ENCODE measurements around the gene YPEL1. TPM values are rescaled to one million over a fixed set of nuclear protein-coding genes. Genes with fewer than 3 reads are reported as not detected.

Gene YPEL1
- total and polyA plus RNA-seq, 12 donors, result 0.84 to 19.4 (median 3.0) TPM

DNA sequence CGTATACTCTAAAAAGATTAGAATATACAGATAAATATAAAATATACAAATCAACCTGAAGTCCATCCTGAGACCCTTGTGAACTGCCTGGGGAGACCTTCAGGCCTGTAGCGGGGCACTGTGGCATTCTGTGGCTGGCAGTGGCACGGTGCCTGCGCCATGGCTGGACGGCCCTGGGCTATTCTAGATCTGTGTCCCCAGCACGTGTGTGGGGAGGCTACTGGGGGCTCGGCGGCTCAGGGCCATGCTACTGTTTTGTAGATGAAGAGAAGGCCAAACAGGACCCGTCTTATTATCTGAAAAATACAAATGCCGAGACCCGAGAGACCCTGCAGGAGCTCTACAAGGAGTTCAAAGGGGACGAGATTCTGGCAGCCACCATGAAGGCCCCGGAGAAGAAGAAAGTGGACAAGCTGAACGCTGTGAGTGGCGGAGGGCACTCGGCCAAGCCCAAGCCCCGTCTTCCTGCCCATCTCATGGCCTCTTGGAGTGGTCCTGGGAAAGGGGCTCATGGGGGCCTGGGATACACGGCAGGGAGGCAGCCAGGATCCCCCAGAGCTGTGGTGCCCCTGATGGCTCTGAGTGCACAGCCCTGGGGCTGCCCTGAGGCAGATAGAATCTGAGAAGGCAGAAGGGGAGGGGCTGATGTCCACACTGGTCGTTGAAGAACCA, 51.0 kb downstream of the YPEL1 start:
- Histone ChIP-seq H3K27me3 (no peaks in the 10 kb centered on the region), H3K36me3 (replicated peaks in 1 of 2) (peaks cover 0 to 71% of the 10 kb centered on the region in 2 donors), H3K4me3 (no peak overlapping the region), H3K9me3 (replicated peaks in 1 of 3) (no peaks in the 10 kb centered on the region), H3K27ac (no peak overlapping the region), H3K4me1 (replicated peaks in 1 of 2) (no peaks in the 10 kb centered on the region)
- intact Hi-C loops (cut with DNase I), result no loop called here
- no peak for DNase-seq
- no peak for TF ChIP-seq POLR2A (IDR thresholded peaks at IDR 0.05)
- TF ChIP-seq CTCF (IDR thresholded peaks at IDR 0.05), result no peak
- 85 to 95% (median 93%) methylated on average over 14 to 19 of the region's 19 CpGs for WGBS, 4 donors

GRCh38 chr22:21683401-21683811, 52.2 kb downstream of the YPEL1 start:
- intact Hi-C loops (cut with DNase I), result no loop called here
- Histone ChIP-seq H3K4me1 (replicated peaks in 1 of 2) (no peaks in the 10 kb centered on the region), H3K4me3 (no peak overlapping the region), H3K27me3 (no peaks in the 10 kb centered on the region), H3K36me3 (replicated peaks in 1 of 2) (peaks cover 0 to 70% of the 10 kb centered on the region in 2 donors), H3K27ac (no peak overlapping the region), H3K9me3 (replicated peaks in 1 of 3) (no peaks in the 10 kb centered on the region)
- TF ChIP-seq CTCF (IDR thresholded peaks at IDR 0.05), result no peak
- no peak for TF ChIP-seq POLR2A (IDR thresholded peaks at IDR 0.05)
- 91 to 94% (median 93%) methylated on average over 4 to 7 of the region's 7 CpGs for WGBS, 4 donors
- DNase-seq, result no peak

- H3K4me3 ChIP-seq, result no peak overlapping the region
- no peak overlapping the region for H3K27ac ChIP-seq
- 82 to 91% (median 89%) methylated on average over 6 to 20 of the region's 20 CpGs for WGBS, 4 donors
- intact Hi-C loops (cut with DNase I), result no loop called here
- H3K27me3 ChIP-seq, result no peaks in the 10 kb centered on the region
- no peaks in the 10 kb centered on the region for H3K9me3 ChIP-seq (replicated peaks in 1 of 3)
- TF ChIP-seq CTCF (IDR thresholded peaks at IDR 0.05) (no peak), POLR2A (IDR thresholded peaks at IDR 0.05) (no peak)
- no peaks in the 10 kb centered on the region for H3K4me1 ChIP-seq (replicated peaks in 1 of 2)
- DNase-seq, result no peak
- peaks cover 0 to 70% of the 10 kb centered on the region in 2 donors for H3K36me3 ChIP-seq (replicated peaks in 1 of 2)
Observed at GRCh38 chr22:21682385-21683175, 53.0 kb downstream of the YPEL1 start.

DNA sequence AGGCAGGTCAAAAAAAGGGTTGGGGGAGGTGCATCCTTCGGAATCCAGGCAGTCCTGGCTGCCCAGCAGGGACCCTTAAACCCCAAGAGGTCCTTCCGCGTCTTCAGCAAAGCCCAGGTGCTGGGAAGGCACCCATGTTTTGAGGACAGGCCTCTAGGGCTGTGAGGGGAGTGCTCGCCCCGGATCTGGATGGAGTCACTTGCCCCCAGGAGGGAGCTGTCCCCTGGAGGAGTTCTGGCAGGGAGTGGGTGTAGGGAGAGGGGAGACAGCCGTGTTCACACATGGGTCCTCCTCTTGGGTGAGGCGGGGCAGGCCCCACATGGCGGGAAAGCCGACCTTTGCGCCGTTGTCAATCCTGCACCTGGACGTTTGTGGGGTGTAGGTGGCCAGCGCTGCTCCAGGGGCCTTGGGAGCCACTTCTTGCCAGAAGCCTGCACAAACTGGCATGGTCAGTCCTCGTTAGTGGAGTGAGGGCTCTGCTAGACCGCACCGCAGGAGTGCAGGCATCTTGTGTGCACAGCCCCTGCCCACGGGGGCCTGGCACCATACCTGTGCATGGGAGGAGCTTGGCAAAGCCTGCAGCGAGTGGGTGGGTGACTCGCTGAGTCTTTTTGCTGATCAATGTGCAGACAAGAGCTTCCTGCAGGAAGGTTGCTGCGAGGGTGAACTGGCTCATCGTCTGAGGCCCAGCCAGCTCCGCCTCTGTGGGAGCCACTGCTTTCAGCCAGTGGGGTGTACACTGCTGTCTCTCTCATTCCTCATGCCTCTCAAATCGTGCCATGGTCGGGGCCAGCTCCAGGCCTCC, 53.8 kb downstream of the YPEL1 start:
- peaks cover 0 to 62% of the 10 kb centered on the region in 2 donors for H3K36me3 ChIP-seq (replicated peaks in 1 of 2)

More for the DNA sequence above, 53.8 kb downstream of the YPEL1 start:
- no peak overlapping the region for H3K4me3 ChIP-seq
- no peaks in the 10 kb centered on the region for H3K27me3 ChIP-seq
- WGBS, 4 donors, result 82 to 87% (median 84%) methylated on average over 12 to 24 of the region's 24 CpGs
- H3K9me3 ChIP-seq (replicated peaks in 1 of 3), result no peaks in the 10 kb centered on the region
- no peaks in the 10 kb centered on the region for H3K4me1 ChIP-seq (replicated peaks in 1 of 2)
- TF ChIP-seq POLR2A (IDR thresholded peaks at IDR 0.05), result no peak
- TF ChIP-seq CTCF (IDR thresholded peaks at IDR 0.05), result no peak
- no peak for DNase-seq
- intact Hi-C loops (cut with DNase I), result no loop called here
- no peak overlapping the region for H3K27ac ChIP-seq
